ENCODE results near the gene FOXE1.

DNA sequence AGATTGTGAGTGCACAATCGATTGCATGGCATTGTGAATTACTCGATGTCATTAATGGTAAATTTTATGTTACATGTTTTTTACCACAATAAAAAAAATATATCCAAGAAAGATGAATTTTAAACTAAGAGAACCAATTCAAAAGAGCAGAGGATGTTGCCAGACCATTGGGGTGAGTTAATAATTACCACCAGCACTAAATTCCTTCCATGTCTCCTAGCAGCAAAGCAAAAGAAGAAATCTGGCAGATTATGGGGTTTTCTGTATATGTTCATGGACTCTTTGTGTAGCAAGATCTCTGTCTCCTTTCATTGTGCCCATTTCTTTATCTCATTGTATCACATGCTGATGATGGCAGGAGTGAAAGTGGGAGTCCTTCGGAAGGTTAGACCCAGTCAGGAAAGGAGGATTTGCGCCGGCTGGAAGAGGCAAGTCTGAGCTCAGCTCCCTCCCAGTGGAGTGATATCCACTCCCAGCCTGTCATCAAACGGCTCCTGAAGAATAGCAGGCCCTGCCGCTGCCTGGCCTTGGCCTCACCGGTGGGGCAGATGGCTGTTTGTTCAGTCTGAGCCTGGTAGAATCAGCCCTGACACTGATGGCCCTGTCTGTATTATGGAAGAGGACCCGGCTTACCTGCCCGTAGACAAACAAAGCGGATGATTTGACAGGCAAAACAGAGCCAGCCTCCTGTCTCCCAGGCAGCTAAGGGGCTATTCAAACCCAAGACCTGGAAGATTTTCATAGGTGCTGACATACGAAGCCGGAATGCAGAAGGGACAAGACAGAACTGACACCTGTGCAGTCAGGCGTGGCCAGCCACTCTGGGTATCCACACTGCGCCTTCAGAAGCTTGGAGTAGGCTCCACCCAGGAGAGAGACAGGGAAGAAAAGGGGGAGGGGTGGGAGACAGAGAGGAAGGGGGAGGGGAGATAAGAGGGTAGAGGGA is 21.9 kb upstream of the FOXE1 start:
- TF ChIP-seq, protein P1, sequence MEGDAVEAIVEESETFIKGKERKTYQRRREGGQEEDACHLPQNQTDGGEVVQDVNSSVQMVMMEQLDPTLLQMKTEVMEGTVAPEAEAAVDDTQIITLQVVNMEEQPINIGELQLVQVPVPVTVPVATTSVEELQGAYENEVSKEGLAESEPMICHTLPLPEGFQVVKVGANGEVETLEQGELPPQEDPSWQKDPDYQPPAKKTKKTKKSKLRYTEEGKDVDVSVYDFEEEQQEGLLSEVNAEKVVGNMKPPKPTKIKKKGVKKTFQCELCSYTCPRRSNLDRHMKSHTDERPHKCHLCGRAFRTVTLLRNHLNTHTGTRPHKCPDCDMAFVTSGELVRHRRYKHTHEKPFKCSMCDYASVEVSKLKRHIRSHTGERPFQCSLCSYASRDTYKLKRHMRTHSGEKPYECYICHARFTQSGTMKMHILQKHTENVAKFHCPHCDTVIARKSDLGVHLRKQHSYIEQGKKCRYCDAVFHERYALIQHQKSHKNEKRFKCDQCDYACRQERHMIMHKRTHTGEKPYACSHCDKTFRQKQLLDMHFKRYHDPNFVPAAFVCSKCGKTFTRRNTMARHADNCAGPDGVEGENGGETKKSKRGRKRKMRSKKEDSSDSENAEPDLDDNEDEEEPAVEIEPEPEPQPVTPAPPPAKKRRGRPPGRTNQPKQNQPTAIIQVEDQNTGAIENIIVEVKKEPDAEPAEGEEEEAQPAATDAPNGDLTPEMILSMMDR (IDR thresholded peaks at IDR 0.05): no peak
- TF ChIP-seq POLR2A (IDR thresholded peaks at IDR 0.05): no peak

All from body of pancreas (tissue), 4 donors.